ENCODE results near the gene ARHGAP1. TPM values are rescaled to one million over a fixed set of nuclear protein-coding genes. Genes with fewer than 3 reads are reported as not detected.

Gene ARHGAP1
- total RNA-seq, 2 experiments from 2014 or later, result 77.8 to 79.7 TPM

GRCh38 chr11:46681814-46682213 is 18.6 kb downstream of the ARHGAP1 start:
- Mint-ChIP-seq H3K4me3 (no peak overlapping the region), H3K36me3 (ENCODE audit: low read depth) (peaks cover 43% of the 10 kb centered on the region), H3K9me3 (no peaks in the 10 kb centered on the region), H3K27me3 (no peaks in the 10 kb centered on the region), H3K27ac (no peak overlapping the region), H3K4me1 (peaks cover 6% of the 10 kb centered on the region)
- no peak for DNase-seq
- ChIA-PET CTCF (interaction anchor here (1.1 kb wide), 1 partner anchor 11 kb away, joined by 3 read pairs; no protein-coding TSS in a partner anchor), POLR2A (interaction anchor here (3.3 kb wide), 1 partner anchor 11 kb away, joined by 11 read pairs; no protein-coding TSS in a partner anchor)

GRCh38 chr11:46680815-46681214 is 19.6 kb downstream of the ARHGAP1 start:
- Mint-ChIP-seq H3K36me3 (ENCODE audit: low read depth) (peaks cover 41% of the 10 kb centered on the region), H3K27ac (no peak overlapping the region), H3K4me1 (peaks cover 14% of the 10 kb centered on the region), H3K27me3 (no peaks in the 10 kb centered on the region), H3K9me3 (no peaks in the 10 kb centered on the region), H3K4me3 (no peak overlapping the region)
- CTCF ChIA-PET, result interaction anchor here (0.6 to 1.1 kb wide), 2 partner anchors 10 to 12 kb away, joined by 3 to 4 read pairs; no protein-coding TSS in a partner anchor
- DNase-seq, result no peak
- POLR2A ChIA-PET, result interaction anchor here (3.3 kb wide), 1 partner anchor 10 kb away, joined by 11 read pairs; no protein-coding TSS in a partner anchor

GRCh38 chr11:46680164-46680760 is 20.2 kb downstream of the ARHGAP1 start:
- ChIA-PET POLR2A (interaction anchor here (3.3 kb wide), 1 partner anchor 9 kb away, joined by 11 read pairs; no protein-coding TSS in a partner anchor), CTCF (no interaction called here)
- no peaks in the 10 kb centered on the region for H3K27me3 Mint-ChIP-seq
- peaks cover 41% of the 10 kb centered on the region for H3K36me3 Mint-ChIP-seq (ENCODE audit: low read depth)
- H3K9me3 Mint-ChIP-seq, result no peaks in the 10 kb centered on the region
- H3K27ac Mint-ChIP-seq, result no peak overlapping the region
- peaks cover 19% of the 10 kb centered on the region for H3K4me1 Mint-ChIP-seq
- no peak overlapping the region for H3K4me3 Mint-ChIP-seq
- no peak for DNase-seq

- CTCF ChIA-PET, result no interaction called here
- H3K4me1 Mint-ChIP-seq, result peaks cover 27% of the 10 kb centered on the region
- H3K9me3 Mint-ChIP-seq, result no peaks in the 10 kb centered on the region
- H3K27ac Mint-ChIP-seq, result no peak overlapping the region
- POLR2A ChIA-PET, result interaction anchor here (0.8 to 3.3 kb wide), 2 partner anchors 8 kb away, joined by 3 to 11 read pairs; no protein-coding TSS in a partner anchor
- peaks cover 43% of the 10 kb centered on the region for H3K36me3 Mint-ChIP-seq (ENCODE audit: low read depth)
- DNase-seq, result no peak
- no peaks in the 10 kb centered on the region for H3K27me3 Mint-ChIP-seq
- H3K4me3 Mint-ChIP-seq, result no peak overlapping the region
Measured at GRCh38 chr11:46679241-46680163, 20.9 kb downstream of the ARHGAP1 start.

GRCh38 chr11:46678741-46679130 is 21.7 kb downstream of the ARHGAP1 start:
- Mint-ChIP-seq H3K27ac (no peak overlapping the region), H3K4me3 (no peak overlapping the region), H3K4me1 (peaks cover 29% of the 10 kb centered on the region), H3K9me3 (no peaks in the 10 kb centered on the region), H3K27me3 (no peaks in the 10 kb centered on the region), H3K36me3 (ENCODE audit: low read depth) (peaks cover 39% of the 10 kb centered on the region)
- no peak for DNase-seq
- CTCF ChIA-PET, result no interaction called here
- POLR2A ChIA-PET, result interaction anchor here (0.8 kb wide), 1 partner anchor 9 kb away, joined by 3 read pairs; no protein-coding TSS in a partner anchor

- H3K9me3 Mint-ChIP-seq, result no peaks in the 10 kb centered on the region
- H3K27me3 Mint-ChIP-seq, result no peaks in the 10 kb centered on the region
- no peak overlapping the region for H3K4me3 Mint-ChIP-seq
- no peak for DNase-seq
- ChIA-PET CTCF (no interaction called here), POLR2A (interaction anchor here (0.8 kb wide), 1 partner anchor 9 kb away, joined by 3 read pairs; no protein-coding TSS in a partner anchor)
- peaks cover 39% of the 10 kb centered on the region for H3K36me3 Mint-ChIP-seq (ENCODE audit: low read depth)
- H3K27ac Mint-ChIP-seq, result no peak overlapping the region
- H3K4me1 Mint-ChIP-seq, result peaks cover 29% of the 10 kb centered on the region
Measured at GRCh38 chr11:46677991-46678740, 22.3 kb downstream of the ARHGAP1 start.

- Mint-ChIP-seq H3K9me3 (no peaks in the 10 kb centered on the region), H3K4me3 (no peak overlapping the region), H3K36me3 (ENCODE audit: low read depth) (peaks cover 48% of the 10 kb centered on the region), H3K4me1 (peaks cover 37% of the 10 kb centered on the region), H3K27me3 (no peaks in the 10 kb centered on the region), H3K27ac (peak overlapping the region; percentile 57)
- CTCF ChIA-PET, result no interaction called here
- DNase-seq, result no peak
- POLR2A ChIA-PET, result interaction anchor here (8.5 kb wide), 1 partner anchor 24 kb away, joined by 124 read pairs; the partner anchor contains the start of genes ARHGAP1 and ZNF408
Measured at GRCh38 chr11:46677169-46677568, 23.2 kb downstream of the ARHGAP1 start.

GRCh38 chr11:46676436-46677158 is 23.8 kb downstream of the ARHGAP1 start:
- Mint-ChIP-seq H3K9me3 (no peaks in the 10 kb centered on the region), H3K27ac (peak overlapping the region; percentile 57), H3K4me1 (peaks cover 43% of the 10 kb centered on the region), H3K27me3 (no peaks in the 10 kb centered on the region), H3K4me3 (no peak overlapping the region), H3K36me3 (ENCODE audit: low read depth) (peaks cover 54% of the 10 kb centered on the region)
- no peak for DNase-seq
- ChIA-PET POLR2A (interaction anchor here (1.8 to 8.5 kb wide), 2 partner anchors 18 to 24 kb away, joined by 4 to 124 read pairs; partner anchors contain the start of genes ARHGAP1 and ZNF408), CTCF (no interaction called here)

GRCh38 chr11:46675949-46676348 is 24.5 kb downstream of the ARHGAP1 start:
- DNase-seq, result no peak
- ChIA-PET POLR2A (interaction anchor here (1.8 to 8.5 kb wide), 2 partner anchors 18 to 25 kb away, joined by 4 to 124 read pairs; partner anchors contain the start of genes ARHGAP1 and ZNF408), CTCF (no interaction called here)
- Mint-ChIP-seq H3K4me1 (peaks cover 50% of the 10 kb centered on the region), H3K27ac (peak overlapping the region; percentile 31), H3K4me3 (no peak overlapping the region), H3K9me3 (no peaks in the 10 kb centered on the region), H3K27me3 (no peaks in the 10 kb centered on the region), H3K36me3 (ENCODE audit: low read depth) (peaks cover 55% of the 10 kb centered on the region)

- Mint-ChIP-seq H3K9me3 (no peaks in the 10 kb centered on the region), H3K36me3 (ENCODE audit: low read depth) (peaks cover 52% of the 10 kb centered on the region), H3K27me3 (no peaks in the 10 kb centered on the region)
Measured at GRCh38 chr11:46675288-46675851, 25.0 kb downstream of the ARHGAP1 start.

GRCh38 chr11:46674463-46675287 is 25.7 kb downstream of the ARHGAP1 start:
- H3K4me1 Mint-ChIP-seq, result peaks cover 59% of the 10 kb centered on the region
- H3K9me3 Mint-ChIP-seq, result no peaks in the 10 kb centered on the region
- H3K36me3 Mint-ChIP-seq (ENCODE audit: low read depth), result peaks cover 54% of the 10 kb centered on the region
- DNase-seq, result peak; percentile 30
- ChIA-PET CTCF (interaction anchor here (1.1 to 1.8 kb wide), 2 partner anchors 57 to 184 kb away, joined by 4 to 6 read pairs; partner anchors contain the start of genes ATG13 and HARBI1), POLR2A (interaction anchor here (0.8 to 8.5 kb wide), 7 partner anchors 11 to 119 kb away, joined by 3 to 124 read pairs (median 4); partner anchors contain the start of genes AMBRA1, ARHGAP1, ATG13 and HARBI1)
- no peaks in the 10 kb centered on the region for H3K27me3 Mint-ChIP-seq
- H3K27ac Mint-ChIP-seq, result peak overlapping the region; percentile 83
- no peak overlapping the region for H3K4me3 Mint-ChIP-seq

More at GRCh38 chr11:46675288-46675851, 25.0 kb downstream of the ARHGAP1 start:
- H3K27ac Mint-ChIP-seq, result peak overlapping the region; percentile 83
- no peak overlapping the region for H3K4me3 Mint-ChIP-seq
- H3K4me1 Mint-ChIP-seq, result peaks cover 54% of the 10 kb centered on the region
- CTCF ChIA-PET, result interaction anchor here (1.8 kb wide), 1 partner anchor 185 kb away, joined by 4 read pairs; no protein-coding TSS in a partner anchor
- POLR2A ChIA-PET, result interaction anchor here (1.0 to 8.5 kb wide), 5 partner anchors 12 to 120 kb away, joined by 3 to 124 read pairs (median 4); partner anchors contain the start of genes ARHGAP1, ATG13, HARBI1 and ZNF408
- DNase-seq, result no peak

Measured in activated CD4-positive, alpha-beta memory T cell treated with anti-CD3 and anti-CD28 coated beads, Interleukin-2, amount 10 ng/mL, durations not matched to agents 7 days and 5 days (primary cell).